Stimulated activated CD4-positive, alpha-beta T cell treated with anti-CD3 and anti-CD28 coated beads, Interleukin-2, amount 100 ng/mL, for 4 hours (primary cell): ENCODE results near the gene CACNG7.

ENCODE experiments used
- DNase-seq: peaks from one replicate; pipeline ENCODE4 v3.0.0-alpha.2; 2020; ENCODE audit warnings: low read depth

Gene CACNG7

GRCh38 chr19:53983457-53984289 is 74.6 kb downstream of the CACNG7 start:
- DNase-seq: no peak

- no peak for DNase-seq
Observed at GRCh38 chr19:53985863-53986262, 76.8 kb downstream of the CACNG7 start.

DNA sequence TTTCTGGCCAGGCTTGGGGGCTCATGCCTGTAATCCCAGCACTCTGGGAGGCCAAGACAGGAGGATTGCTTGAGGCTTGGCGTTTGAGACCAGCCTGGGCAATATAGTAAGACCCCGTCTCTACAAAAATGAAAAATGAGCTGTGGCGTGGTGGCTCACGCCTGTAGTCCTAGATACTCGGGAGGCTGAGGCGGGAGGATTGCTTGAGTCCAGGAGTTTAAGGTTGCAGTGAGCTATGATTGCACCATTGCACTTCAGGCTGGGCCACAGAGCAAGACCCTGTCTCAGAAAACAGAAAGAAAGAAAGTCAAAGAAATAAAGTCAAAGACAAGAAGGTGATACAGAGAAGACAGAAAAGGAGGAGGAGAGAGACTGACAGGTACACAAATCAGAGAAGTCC is 79.9 kb downstream of the CACNG7 start:
- DNase-seq: no peak

DNA sequence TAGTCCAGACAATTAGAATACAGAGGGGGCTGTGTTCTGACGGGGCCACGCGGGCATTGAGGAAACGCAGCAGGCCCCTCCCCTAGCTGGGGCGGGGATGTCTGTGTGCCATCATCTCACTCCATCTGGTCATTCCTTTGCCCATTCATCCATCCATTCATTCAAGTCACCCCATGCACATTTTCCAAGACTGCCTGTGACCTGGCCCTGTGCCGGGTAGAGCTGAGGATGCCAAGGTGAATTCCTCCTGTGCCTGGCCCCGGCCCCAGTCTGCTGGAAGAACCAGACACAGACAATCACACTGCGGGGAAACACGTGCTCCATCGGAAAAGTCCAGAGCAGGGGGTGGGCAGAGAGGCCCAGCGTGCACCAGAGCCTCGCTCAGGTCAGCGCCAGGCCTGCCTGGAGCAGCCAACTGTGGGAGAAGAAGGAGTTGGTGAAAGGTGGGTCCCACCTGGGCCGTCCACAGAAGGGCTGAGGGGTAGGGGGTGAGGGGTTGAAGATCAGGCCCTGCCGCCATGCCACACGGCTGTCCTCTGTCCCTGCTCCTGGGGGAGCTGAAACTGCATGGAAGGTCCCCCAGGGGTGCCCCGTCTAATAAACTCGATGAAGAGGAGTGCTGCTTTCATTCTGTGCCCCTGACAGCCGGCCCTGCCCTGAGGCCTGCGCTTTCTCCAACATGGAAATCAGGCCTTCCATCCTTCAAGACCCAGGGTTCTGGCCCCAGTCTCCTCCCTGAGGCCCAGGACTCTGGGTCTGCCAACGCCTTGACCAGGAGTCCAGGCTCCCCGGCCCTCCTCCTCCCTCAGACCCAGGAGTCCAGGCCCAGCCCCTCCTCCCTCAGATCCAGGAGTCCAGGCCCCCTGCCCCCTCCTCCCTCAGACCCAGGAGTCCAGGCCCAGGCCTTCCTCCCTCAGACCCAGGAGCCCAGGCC is 80.8 kb downstream of the CACNG7 start:
- DNase-seq: no peak

GRCh38 chr19:53991224-53992113 is 82.4 kb downstream of the CACNG7 start, which contains the start of gene CACNG6:
Gene CACNG6, plus strand, starts transcription at chr19:53991637. Its CDS starts 1,241 bp downstream, at chr19:53992878.
- no peak for DNase-seq

DNA sequence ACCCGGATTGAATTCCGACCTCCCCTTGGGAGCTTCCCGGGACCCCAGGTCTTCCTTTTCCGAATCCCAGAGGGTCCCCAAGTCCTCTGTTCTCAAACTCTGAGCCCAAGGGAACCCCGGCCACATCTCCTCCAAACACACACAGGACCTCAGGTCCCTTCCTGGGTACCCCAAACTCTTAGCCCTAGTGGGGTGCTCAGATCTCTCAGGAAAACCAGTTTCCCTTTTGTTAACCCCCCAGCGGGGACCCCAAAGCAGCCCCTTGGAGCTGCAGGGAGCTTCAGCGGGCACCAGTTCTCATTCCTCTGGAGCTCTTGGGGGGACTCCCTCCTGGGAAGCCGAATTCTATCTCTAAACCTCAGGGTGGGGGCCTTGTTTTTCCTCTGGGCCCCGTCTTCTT is 83.1 kb downstream of the CACNG7 start:
- DNase-seq: no peak

GRCh38 chr19:53992815-53993214 is 83.7 kb downstream of the CACNG7 start:
- DNase-seq: no peak

- no peak for DNase-seq
Observed at GRCh38 chr19:53993448-53993847, 84.4 kb downstream of the CACNG7 start.
